H1 (cell line): Measurements from ENCODE around the gene CKAP5. TPM values are rescaled to one million over a fixed set of nuclear protein-coding genes. Genes with fewer than 3 reads are reported as not detected.

Experiments used
- CTCF ChIA-PET: fragments of 300-600 bp; sonication (Branson Sonifier 250); formaldehyde crosslinking; loops from one replicate; lab custom pipeline; 2021; ENCODE audit not compliant: partially characterized antibody; lab: Charles Lee
- POLR2A ChIA-PET: fragments of 300-600 bp; sonication (Branson Sonifier 250); formaldehyde crosslinking; loops from one replicate; lab custom pipeline; 2021; ENCODE audit warnings: inconsistent platforms; ENCODE audit not compliant: partially characterized antibody; lab: Charles Lee
- DNase-seq, 2 experiments: peaks; one replicate each; pipeline versions ENCODE4 v3.0.0 to v3.0.0-alpha.2; 2010 to 2022; ENCODE audit warnings: low spot score in 2 of 2, low read depth in 1 of 2, mixed read lengths in 1 of 2
- FAIRE-seq: peaks from 2 replicates; lab custom pipeline; 2011; peaks lifted over from hg19 to GRCh38; lab: Jason Lieb, UNC
- H2AFZ ChIP-seq: 2 replicates; pipeline ENCODE4 v1.8.1; 2012; ENCODE audit warnings: low read length, inconsistent platforms
- H2AK5ac ChIP-seq: 2 replicates; pipeline ENCODE4 v1.6.1; 2013; ENCODE audit warnings: low read depth, low read length
- H2BK120ac ChIP-seq: replicated peaks from 2 replicates; pipeline ENCODE3; 2013; ENCODE audit warnings: low read depth, low read length, inconsistent platforms
- H2BK12ac ChIP-seq: 2 replicates; pipeline ENCODE4 v1.6.1; 2013; ENCODE audit warnings: low read depth, low read length
- H2BK15ac ChIP-seq: 2 replicates; pipeline ENCODE4 v1.6.1; 2013; ENCODE audit warnings: low read length
- H2BK20ac ChIP-seq: 2 replicates; pipeline ENCODE4 v1.6.1; 2013; ENCODE audit warnings: low read length
- H2BK5ac ChIP-seq: 2 replicates; pipeline ENCODE4 v1.6.1; 2013; ENCODE audit warnings: low read depth, low read length
- H3K14ac ChIP-seq: 2 replicates; pipeline ENCODE4 v1.6.1; 2013; ENCODE audit warnings: inconsistent platforms; ENCODE audit not compliant: insufficient read length
- H3K18ac ChIP-seq: 2 replicates; pipeline ENCODE4 v1.6.1; 2013; ENCODE audit warnings: low read length; ENCODE audit errors: extremely low read depth
- H3K23ac ChIP-seq: 2 replicates; pipeline ENCODE4 v1.6.1; 2013; ENCODE audit warnings: inconsistent platforms; ENCODE audit not compliant: insufficient read length
- H3K23me2 ChIP-seq: 2 replicates; pipeline ENCODE4 v1.6.1; 2013; ENCODE audit warnings: low read depth, low read length
- H3K27ac ChIP-seq: 2 replicates; pipeline ENCODE4 v1.6.1; 2011; ENCODE audit warnings: low read depth, low read length, inconsistent platforms
- H3K27me3 ChIP-seq, 4 experiments: replicated peaks in 1 of 4; 1 replicate in 1 of 4; 2 replicates in 3 of 4; pipeline versions ENCODE4 v1.6.1 to v1.8.1; 2011 to 2013; ENCODE audit warnings: low read length in 3 of 4, mild to moderate bottlenecking in 3 of 4, inconsistent platforms in 2 of 4, mixed read lengths in 2 of 4, moderate library complexity in 1 of 4; ENCODE audit not compliant: control insufficient read depth in 3 of 4, insufficient read depth in 3 of 4; ENCODE audit errors: extremely low read depth in 1 of 4
- H3K36me3 ChIP-seq, 4 experiments: 2 replicates each; pipeline versions ENCODE4 v1.6.1 to v1.8.1; 2011 to 2013; ENCODE audit warnings: mild to moderate bottlenecking in 4 of 4, low read length in 3 of 4, moderate library complexity in 2 of 4, control low read depth in 1 of 4, inconsistent platforms in 1 of 4; ENCODE audit not compliant: insufficient read depth in 4 of 4, control insufficient read depth in 2 of 4
- H3K4ac ChIP-seq: replicated peaks from 2 replicates; pipeline ENCODE3; 2013; ENCODE audit warnings: low read length, low read depth, mixed read lengths, inconsistent platforms; ENCODE audit not compliant: insufficient read length
- H3K4me1 ChIP-seq, 4 experiments: replicated peaks in 1 of 4; 1 replicate in 1 of 4; 2 replicates in 3 of 4; pipeline versions ENCODE4 v1.6.1 to v1.8.1; 2011 to 2013; ENCODE audit warnings: low read length in 3 of 4, inconsistent platforms in 2 of 4, mixed read lengths in 1 of 4; ENCODE audit not compliant: insufficient read depth in 4 of 4, control insufficient read depth in 3 of 4
- H3K4me2 ChIP-seq, 2 experiments: 2 replicates each; pipeline versions ENCODE4 v1.6.1 to v1.8.1; 2011 to 2013; ENCODE audit warnings: low read depth in 2 of 2, low read length in 2 of 2, control low read depth in 1 of 2, inconsistent platforms in 1 of 2, mild to moderate bottlenecking in 1 of 2; ENCODE audit not compliant: insufficient read depth in 1 of 2
- H3K4me3 ChIP-seq, 4 experiments: fragments of 200-600, 300-600 bp in 1 of 4; sonication (generic), shearing (Covaris generic), sonication (Bioruptor Twin) in 1 of 4; 2 replicates each; pipeline versions ENCODE4 v1.5.1 to v1.8.1; 2011 to 2016; ENCODE audit warnings: low read length in 4 of 4, low read depth in 3 of 4, control low read depth in 2 of 4, inconsistent platforms in 2 of 4, mild to moderate bottlenecking in 2 of 4, mixed read lengths in 1 of 4, moderate library complexity in 1 of 4; ENCODE audit not compliant: insufficient read depth in 2 of 4; ENCODE audit errors: extremely low read depth in 1 of 4
- H3K56ac ChIP-seq: replicated peaks from 2 replicates; pipeline ENCODE3; 2013; ENCODE audit warnings: low read depth, mild to moderate bottlenecking, mixed read lengths, low read length, inconsistent platforms; ENCODE audit not compliant: insufficient read length
- H3K79me1 ChIP-seq: 2 replicates; pipeline ENCODE4 v1.6.1; 2013; ENCODE audit warnings: low read depth, low read length, control low read depth
- H3K79me2 ChIP-seq, 2 experiments: 2 replicates each; pipeline versions ENCODE4 v1.6.1 to v1.8.1; 2012 to 2013; ENCODE audit warnings: low read length in 2 of 2, mild to moderate bottlenecking in 2 of 2, inconsistent platforms in 1 of 2; ENCODE audit not compliant: insufficient read depth in 2 of 2, control insufficient read depth in 1 of 2
- H3K9ac ChIP-seq, 4 experiments: replicated peaks in 1 of 4; 1 replicate in 1 of 4; 2 replicates in 3 of 4; pipeline versions ENCODE4 v1.6.1 to v1.8.1; 2011 to 2013; ENCODE audit warnings: low read depth in 3 of 4, low read length in 3 of 4, control low read depth in 2 of 4, mild to moderate bottlenecking in 2 of 4, moderate library complexity in 2 of 4, inconsistent platforms in 1 of 4; ENCODE audit errors: extremely low read depth in 1 of 4
- H3K9me3 ChIP-seq, 2 experiments: 2 replicates each; pipeline versions ENCODE4 v1.6.1 to v1.8.1; 2012 to 2013; ENCODE audit warnings: mild to moderate bottlenecking in 2 of 2, moderate library complexity in 2 of 2, control low read depth in 1 of 2, inconsistent platforms in 1 of 2, low read depth in 1 of 2, low read length in 1 of 2, mixed read lengths in 1 of 2; ENCODE audit not compliant: insufficient read depth in 2 of 2
- H4K20me1 ChIP-seq, 2 experiments: replicated peaks in 1 of 2; 2 replicates each; pipeline versions ENCODE3 to v1.8.1; 2011 to 2013; ENCODE audit warnings: inconsistent platforms in 2 of 2, low read length in 2 of 2, mild to moderate bottlenecking in 1 of 2; ENCODE audit not compliant: insufficient read depth in 2 of 2, control insufficient read depth in 1 of 2
- H4K5ac ChIP-seq: 2 replicates; pipeline ENCODE4 v1.6.1; 2013; ENCODE audit warnings: low read length, low read depth, mixed read lengths, inconsistent platforms; ENCODE audit not compliant: insufficient read length
- H4K8ac ChIP-seq: 2 replicates; pipeline ENCODE4 v1.8.0; 2013; ENCODE audit warnings: mild to moderate bottlenecking, moderate library complexity, low read length, inconsistent platforms; ENCODE audit not compliant: insufficient read depth; ENCODE audit errors: extremely low read depth
- H4K91ac ChIP-seq: replicated peaks from 2 replicates; pipeline ENCODE3; 2013; ENCODE audit warnings: low read length, mixed read lengths, inconsistent platforms; ENCODE audit not compliant: insufficient read length
- CHD1 ChIP-seq: IDR thresholded peaks from 2 replicates; pipeline ENCODE4 v1.6.1; 2012; ENCODE audit warnings: low read depth, low read length, improper control_type of control experiment
- EP300 ChIP-seq, 2 experiments: IDR thresholded peaks; 1 replicate in 1 of 2; 2 replicates in 1 of 2; pipeline ENCODE4 v1.6.1; 2011 to 2012; ENCODE audit warnings: low read depth in 2 of 2, low read length in 2 of 2, mild to moderate bottlenecking in 2 of 2, borderline replicate concordance in 1 of 2, inconsistent platforms in 1 of 2, moderate library complexity in 1 of 2
- EZH2 ChIP-seq: fragments of 200-600 bp; sonication (generic); IDR thresholded peaks from 2 replicates; pipeline ENCODE4 v1.7.1; 2012; ENCODE audit warnings: low read depth, mild to moderate bottlenecking, moderate library complexity, low read length, inconsistent platforms; ENCODE audit not compliant: severe bottlenecking
- KDM4A ChIP-seq: IDR thresholded peaks from one replicate; pipeline ENCODE4 v1.7.1; 2012; ENCODE audit warnings: low read depth, mild to moderate bottlenecking, moderate library complexity, low read length, inconsistent platforms; ENCODE audit not compliant: severe bottlenecking
- SIRT6 ChIP-seq: IDR thresholded peaks from one replicate; pipeline ENCODE4 v1.7.1; 2012; ENCODE audit warnings: low read length, inconsistent platforms
- polyA plus RNA-seq, 7 experiments: library from polyadenylated mRNA; depleted of rRNA in 3 of 7; stranded (reverse) in 5 of 7; unstranded in 2 of 7; fragments of >200 nt in 5 of 7; fragments of 200-250 nt in 2 of 7; gene quantifications; 1 replicate in 5 of 7; 2 replicates in 1 of 7; 4 replicates in 1 of 7; pipeline versions ENCODE4 v1.2.1 to v1.2.3, GENCODE V29; 2011 to 2013; ENCODE audit warnings: missing spikeins in 2 of 7, mixed read lengths in 2 of 7
- total RNA-seq: library from RNA; stranded (reverse); fragmentation: NEBNext Ultra II Directional; extraction: Animal tissue kit (Norgen Biotek cat#: 25700); gene quantifications from 2 replicates; pipeline ENCODE4 v1.2.1, GENCODE V29; 2021

CKAP5 gene
- total and polyA plus RNA-seq, 2 of the 8 experiments (the other 6 are each of a cell fraction or from before 2014, with no cell fraction given) = 64.8 to 185 TPM

DNA sequence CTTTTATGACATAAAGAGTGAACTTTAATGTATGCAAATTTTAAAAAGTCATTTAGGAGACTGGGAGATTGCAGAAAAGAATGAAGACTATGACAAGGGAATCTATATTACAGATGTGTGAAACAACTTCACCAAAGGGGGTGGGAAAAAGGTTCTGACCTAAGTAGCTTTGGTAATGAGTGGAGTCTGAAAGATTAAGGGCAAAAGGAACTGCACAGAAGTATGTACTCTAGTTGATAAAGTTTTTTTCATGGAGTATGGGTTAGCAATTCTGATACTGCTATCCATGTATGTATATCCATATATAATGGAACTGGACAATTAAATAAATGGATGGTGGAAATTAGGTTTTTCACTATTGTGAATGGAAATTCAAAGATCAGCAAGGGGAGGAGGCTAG is 9.2 kb downstream of the CKAP5 start:
- CTCF ChIA-PET = no interaction called here
- H2BK12ac ChIP-seq = no peak overlapping the region

More for the DNA sequence above, 9.2 kb downstream of the CKAP5 start:
- Histone ChIP-seq H2BK15ac (no peak overlapping the region), H4K91ac (no peak overlapping the region), H3K23ac (no peak overlapping the region), H2AK5ac (no peak overlapping the region), H3K56ac (no peak overlapping the region), H4K5ac (no peak overlapping the region), H3K4me1 (peaks cover 0 to 8% (median 4%) of the 10 kb centered on the region in 4 experiments; a peak in 4 of 7 replicates), H3K27ac (no peak overlapping the region), H3K27me3 (no peaks in the 10 kb centered on the region), H3K4me2 (no peak overlapping the region; a peak in 1 of 4 replicates), H2BK20ac (no peak overlapping the region), H3K4ac (no peak overlapping the region), H3K23me2 (no peaks in the 10 kb centered on the region), H3K79me1 (peaks cover 9% of the 10 kb centered on the region), H3K9ac (no peak overlapping the region), H2AFZ (no peak overlapping the region), H3K4me3 (no peak overlapping the region), H4K20me1 (peaks cover 9 to 13% of the 10 kb centered on the region in 2 experiments), H3K9me3 (no peaks in the 10 kb centered on the region), H3K36me3 (no peaks in the 10 kb centered on the region; a peak in 1 of 8 replicates), H3K14ac (no peak overlapping the region), H2BK120ac (no peak overlapping the region), H3K18ac (no peak overlapping the region), H4K8ac (no peak overlapping the region), H2BK5ac (no peak overlapping the region), H3K79me2 (peaks cover 31 to 98% of the 10 kb centered on the region in 2 experiments)
- DNase-seq (no peak), FAIRE-seq (no peak)
- TF ChIP-seq SIRT6 (no peak), CHD1 (no peak), EP300 (IDR thresholded peaks at IDR 0.05; ENCODE audit: borderline replicate concordance in 1 of 2, low read depth in 2 of 2, low read length in 2 of 2) (no peak), KDM4A (no peak), EZH2 (no peak)
- POLR2A ChIA-PET = interaction anchor here (1.3 to 2.5 kb wide), 2 partner anchors 10 kb away, joined by 4 to 7 read pairs; partner anchors contain the start of gene CKAP5
